K562 (cell line): ENCODE data around the gene SLC27A2.

Experiments
- EZH2 ChIP-seq: IDR thresholded peaks from 2 replicates; pipeline ENCODE4 v1.6.1; 2012; ENCODE audit warnings: low read depth, mild to moderate bottlenecking, inconsistent platforms, low read length, borderline replicate concordance
- POLR2AphosphoS5 ChIP-seq: IDR thresholded peaks from 2 replicates; pipeline ENCODE4 v1.6.1; 2011; ENCODE audit warnings: mild to moderate bottlenecking, low read depth, low read length, moderate library complexity; ENCODE audit not compliant: control insufficient read depth, insufficient read depth
- ZNF143 ChIP-seq: sonication (generic); formaldehyde crosslinking; IDR thresholded peaks from 2 replicates; pipeline ENCODE4 v1.9.0; 2022; ENCODE audit warnings: mild to moderate bottlenecking, missing genetic modification reagents
- TF ChIP-seq, protein P1 (sequence below): fragments of 250-450 bp; sonication (Bioruptor Pico); IDR thresholded peaks from 2 replicates; pipeline ENCODE4 v1.8.0; 2022; ENCODE audit warnings: inconsistent platforms, mild to moderate bottlenecking, moderate library complexity, borderline replicate concordance
- TF ChIP-seq, protein P2 (sequence below): fragments of 250-450 bp; sonication (Bioruptor Pico); IDR thresholded peaks from 2 replicates; pipeline ENCODE4 v1.8.0; 2022; ENCODE audit warnings: moderate library complexity, mild to moderate bottlenecking, inconsistent platforms
- TF ChIP-seq, protein P3 (sequence below): fragments of 250-450 bp; sonication (Bioruptor Pico); IDR thresholded peaks from 2 replicates; pipeline ENCODE4 v1.8.0; 2021; ENCODE audit warnings: moderate library complexity, mild to moderate bottlenecking, inconsistent platforms

DNA sequence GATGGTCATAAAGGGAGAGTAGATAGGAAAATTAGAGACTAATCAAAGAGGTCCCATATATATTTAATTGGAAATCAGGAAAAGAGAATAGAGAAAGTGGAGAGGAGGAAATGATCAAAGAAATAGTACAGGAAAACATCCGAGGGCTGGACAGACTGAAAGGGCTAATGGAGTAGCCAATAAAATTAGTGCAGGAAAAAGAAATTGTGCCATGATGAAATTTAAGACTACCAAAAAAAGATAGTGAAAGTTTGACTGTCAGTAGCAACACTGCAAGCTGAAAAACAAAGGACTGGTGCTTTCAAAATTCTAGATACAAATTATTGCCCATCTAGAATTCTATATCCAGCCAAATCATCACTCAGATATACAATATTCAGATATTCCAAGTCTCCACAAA, 36.3 kb downstream of the SLC27A2 start:
- TF ChIP-seq ZNF143 = no peak
- TF ChIP-seq, protein P1, sequence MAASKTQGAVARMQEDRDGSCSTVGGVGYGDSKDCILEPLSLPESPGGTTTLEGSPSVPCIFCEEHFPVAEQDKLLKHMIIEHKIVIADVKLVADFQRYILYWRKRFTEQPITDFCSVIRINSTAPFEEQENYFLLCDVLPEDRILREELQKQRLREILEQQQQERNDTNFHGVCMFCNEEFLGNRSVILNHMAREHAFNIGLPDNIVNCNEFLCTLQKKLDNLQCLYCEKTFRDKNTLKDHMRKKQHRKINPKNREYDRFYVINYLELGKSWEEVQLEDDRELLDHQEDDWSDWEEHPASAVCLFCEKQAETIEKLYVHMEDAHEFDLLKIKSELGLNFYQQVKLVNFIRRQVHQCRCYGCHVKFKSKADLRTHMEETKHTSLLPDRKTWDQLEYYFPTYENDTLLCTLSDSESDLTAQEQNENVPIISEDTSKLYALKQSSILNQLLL (CRISPR knock-in tag) = no peak
- TF ChIP-seq POLR2AphosphoS5 = no peak
- TF ChIP-seq EZH2 = no peak
- TF ChIP-seq, protein P2, sequence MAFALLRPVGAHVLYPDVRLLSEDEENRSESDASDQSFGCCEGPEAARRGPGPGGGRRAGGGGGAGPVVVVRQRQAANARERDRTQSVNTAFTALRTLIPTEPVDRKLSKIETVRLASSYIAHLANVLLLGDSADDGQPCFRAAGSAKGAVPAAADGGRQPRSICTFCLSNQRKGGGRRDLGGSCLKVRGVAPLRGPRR = no peak
- TF ChIP-seq, protein P3, sequence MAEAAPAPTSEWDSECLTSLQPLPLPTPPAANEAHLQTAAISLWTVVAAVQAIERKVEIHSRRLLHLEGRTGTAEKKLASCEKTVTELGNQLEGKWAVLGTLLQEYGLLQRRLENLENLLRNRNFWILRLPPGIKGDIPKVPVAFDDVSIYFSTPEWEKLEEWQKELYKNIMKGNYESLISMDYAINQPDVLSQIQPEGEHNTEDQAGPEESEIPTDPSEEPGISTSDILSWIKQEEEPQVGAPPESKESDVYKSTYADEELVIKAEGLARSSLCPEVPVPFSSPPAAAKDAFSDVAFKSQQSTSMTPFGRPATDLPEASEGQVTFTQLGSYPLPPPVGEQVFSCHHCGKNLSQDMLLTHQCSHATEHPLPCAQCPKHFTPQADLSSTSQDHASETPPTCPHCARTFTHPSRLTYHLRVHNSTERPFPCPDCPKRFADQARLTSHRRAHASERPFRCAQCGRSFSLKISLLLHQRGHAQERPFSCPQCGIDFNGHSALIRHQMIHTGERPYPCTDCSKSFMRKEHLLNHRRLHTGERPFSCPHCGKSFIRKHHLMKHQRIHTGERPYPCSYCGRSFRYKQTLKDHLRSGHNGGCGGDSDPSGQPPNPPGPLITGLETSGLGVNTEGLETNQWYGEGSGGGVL (CRISPR knock-in tag) = no peak
